Skin of body (tissue), 2 donors: ENCODE results near the gene USP12. TPM values are rescaled to one million over a fixed set of nuclear protein-coding genes. Genes with fewer than 3 reads are reported as not detected.
"Not testable (repeated sequence)": the region's sequence is repeated elsewhere in the genome, so short reads cannot be mapped to it uniquely, and the experiment has no call there.

ENCODE experiments used
- DNase-seq: peaks from one replicate; lab custom pipeline; 2025; lab: John Stamatoyannopoulos, UW
- total RNA-seq: library from RNA; depleted of rRNA; stranded (reverse); fragments of >200 nt; gene quantifications from one replicate; pipeline ENCODE4 v1.2.3, GENCODE V29; 2014

Gene USP12
- total RNA-seq, 1 donor from 2014 or later: 32.7 TPM

DNA sequence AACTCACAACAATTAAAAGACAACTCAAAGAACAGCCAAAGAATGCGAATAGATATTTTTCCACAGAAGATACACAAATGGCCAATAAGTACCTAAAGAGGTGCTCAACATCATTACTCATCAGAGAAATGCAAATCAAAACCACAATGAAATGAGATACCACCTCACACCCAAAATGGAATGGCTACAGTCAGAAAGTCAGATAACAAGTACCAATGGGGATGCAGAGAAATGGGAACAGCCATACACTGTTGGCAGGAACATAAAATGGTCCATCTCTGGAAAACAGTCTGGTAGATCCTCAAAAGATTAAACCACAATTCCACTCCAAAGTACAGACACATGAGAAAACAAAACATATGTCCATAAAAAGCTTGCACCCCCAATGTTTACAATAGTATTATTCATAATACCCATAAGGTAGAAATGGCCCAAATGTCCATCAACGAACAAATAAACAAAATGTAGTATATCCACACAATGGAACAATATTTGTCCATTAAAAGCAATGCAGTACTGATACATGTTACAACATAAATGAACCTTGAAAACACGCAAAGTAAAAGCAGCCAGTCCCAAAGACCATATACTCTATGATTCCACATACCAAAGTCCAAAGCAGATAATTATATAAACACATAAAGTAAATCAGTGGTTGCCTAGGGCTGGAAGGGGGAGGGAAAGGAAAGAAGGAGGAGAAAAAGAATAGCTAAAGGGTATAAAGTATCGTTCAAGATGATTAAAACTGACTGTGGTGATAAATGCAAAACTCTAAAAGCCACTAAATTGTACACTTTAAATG, 19.6 kb downstream of the USP12 start:
- no peak for DNase-seq

DNA sequence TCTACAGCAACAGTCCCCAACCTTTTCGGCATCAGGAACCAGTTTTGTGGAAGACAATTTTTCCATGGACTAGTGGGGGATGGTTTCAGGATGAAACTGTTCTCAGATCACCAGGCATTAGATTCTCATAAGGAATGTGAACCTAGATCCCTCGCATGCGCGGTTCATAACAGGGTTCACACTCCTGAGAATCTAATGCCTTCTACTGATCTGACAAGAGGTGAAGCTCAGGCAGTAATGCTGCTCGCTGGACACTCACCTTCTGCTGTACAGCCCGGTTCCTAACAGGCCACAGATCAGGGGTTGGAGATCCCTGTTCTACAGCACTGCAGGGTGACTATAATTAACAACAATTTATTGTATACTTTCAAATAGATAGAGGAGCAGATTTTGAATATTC, 21.9 kb downstream of the USP12 start:
- no peak for DNase-seq

DNA sequence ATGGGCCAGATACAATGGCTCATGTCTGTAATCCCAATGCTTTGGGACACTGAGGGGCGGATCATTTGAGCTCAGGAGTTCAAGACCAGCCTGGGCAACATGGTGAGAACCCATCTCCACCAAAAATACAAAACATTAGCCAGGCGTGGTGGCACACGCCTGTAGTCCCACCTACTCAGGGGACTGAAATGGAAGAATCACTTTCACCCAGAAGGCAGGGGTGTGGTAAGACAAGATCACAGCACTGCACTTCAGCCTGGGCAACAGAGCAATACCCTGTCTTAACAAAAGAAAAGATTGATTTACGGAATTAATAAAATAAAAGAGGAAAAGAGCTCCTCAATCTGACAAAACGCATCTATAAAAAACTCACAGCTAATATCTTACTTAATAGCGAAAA, 22.7 kb downstream of the USP12 start:
- no peak for DNase-seq

DNA sequence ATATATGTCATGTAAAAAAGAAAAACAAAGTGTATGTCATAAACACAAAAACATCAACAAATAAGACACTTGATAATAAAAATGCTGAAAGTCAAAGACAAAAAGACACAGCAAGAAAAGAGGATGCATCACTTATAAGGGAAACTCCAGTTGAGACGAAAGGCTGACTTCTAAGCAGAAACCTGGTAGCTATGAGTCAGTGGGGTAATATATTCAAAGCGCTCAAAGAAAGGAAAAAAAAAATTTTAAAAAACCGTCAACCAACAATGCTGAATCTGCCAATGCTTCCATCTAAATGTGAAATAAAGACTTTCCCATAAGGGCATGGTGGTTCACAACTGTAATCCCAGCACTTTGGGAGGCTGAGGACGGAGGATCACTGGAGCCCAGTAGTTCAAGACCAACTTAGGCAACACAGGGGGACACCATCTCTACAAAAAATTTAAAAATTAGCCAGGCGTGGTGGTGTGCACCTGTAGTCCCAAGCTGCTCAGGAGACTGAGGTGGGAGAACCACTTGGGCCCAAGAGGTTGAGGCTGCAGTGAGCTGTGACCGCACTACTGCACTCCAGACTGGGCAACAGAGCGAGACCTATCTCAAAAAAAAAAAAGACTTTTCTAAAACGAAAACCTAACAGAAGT, 24.0 kb downstream of the USP12 start:
- no peak for DNase-seq

DNA sequence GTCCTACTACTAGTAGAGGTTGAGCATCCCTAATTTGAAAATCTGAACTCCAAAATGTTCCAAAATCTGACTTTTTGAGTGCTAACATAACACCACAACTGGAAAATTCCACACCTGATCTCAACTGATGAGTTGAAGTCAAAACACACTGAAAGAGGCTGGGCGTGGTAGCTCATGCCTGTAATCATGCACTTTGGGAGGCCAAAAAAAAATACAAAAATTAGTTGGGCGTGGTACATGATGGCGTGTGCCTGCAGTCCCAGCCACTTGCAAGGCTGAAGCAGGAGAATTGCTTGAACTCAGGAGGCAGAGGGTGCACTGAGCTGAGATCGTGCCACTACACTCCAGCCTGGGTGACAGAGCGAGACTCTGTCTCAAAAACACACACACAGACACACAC, 29.9 kb downstream of the USP12 start:
- no peak for DNase-seq

DNA sequence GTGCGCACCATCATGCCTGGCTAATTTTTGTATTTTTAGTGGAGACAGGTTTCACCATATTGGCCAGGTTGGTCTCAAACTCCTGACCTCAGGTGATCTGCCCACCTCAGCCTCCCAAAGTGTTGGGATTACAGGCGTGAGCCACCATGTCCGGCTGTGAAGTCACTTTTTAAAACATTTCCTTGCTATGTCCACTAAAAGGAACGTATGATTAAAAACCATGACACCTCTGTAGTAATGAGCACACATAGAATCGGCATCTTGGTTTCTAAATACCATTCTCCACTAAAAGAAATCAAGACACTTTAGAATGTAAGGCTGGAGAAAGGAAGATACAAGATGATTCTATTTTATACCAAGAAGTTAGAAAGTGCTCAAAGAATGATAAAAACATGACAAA, 30.5 kb downstream of the USP12 start:
- not testable (repeated sequence) for DNase-seq

DNA sequence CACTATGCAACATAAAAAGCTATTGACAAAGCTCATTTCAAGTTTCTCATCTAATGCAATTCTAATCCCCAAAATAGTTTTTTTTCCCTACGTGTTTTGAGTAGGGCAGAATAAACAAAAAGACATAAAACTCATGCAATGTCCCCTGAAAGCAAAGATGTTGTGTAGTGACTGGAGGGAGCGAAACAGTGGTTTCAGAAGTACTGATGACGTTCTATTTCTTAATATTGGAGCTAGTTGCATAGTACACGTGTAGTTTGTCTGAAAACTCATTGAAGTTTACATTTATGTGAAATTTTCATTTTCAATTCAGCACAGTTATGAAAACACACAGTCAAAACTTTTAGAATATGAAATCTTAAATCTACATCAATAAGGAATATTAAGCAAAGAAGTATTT, 31.6 kb downstream of the USP12 start:
- no peak for DNase-seq

DNA sequence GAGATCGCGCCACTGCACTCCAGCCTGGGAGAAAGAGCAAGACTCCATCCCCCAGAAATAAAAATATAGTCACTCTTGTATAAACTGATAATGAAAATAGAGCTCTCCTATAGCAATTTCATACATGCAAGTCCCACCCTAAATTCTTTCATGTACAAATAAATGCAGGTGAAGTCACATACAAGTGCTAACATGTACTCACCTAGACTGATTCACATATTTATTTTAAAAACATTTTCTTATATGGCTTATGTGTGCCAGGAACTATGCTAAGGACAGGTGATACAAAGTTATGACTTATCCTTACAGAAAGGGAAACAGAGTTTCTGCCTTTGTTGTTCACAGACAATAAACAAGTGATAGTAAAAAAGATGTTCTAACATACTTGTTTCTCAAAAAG, 32.0 kb downstream of the USP12 start:
- no peak for DNase-seq

DNA sequence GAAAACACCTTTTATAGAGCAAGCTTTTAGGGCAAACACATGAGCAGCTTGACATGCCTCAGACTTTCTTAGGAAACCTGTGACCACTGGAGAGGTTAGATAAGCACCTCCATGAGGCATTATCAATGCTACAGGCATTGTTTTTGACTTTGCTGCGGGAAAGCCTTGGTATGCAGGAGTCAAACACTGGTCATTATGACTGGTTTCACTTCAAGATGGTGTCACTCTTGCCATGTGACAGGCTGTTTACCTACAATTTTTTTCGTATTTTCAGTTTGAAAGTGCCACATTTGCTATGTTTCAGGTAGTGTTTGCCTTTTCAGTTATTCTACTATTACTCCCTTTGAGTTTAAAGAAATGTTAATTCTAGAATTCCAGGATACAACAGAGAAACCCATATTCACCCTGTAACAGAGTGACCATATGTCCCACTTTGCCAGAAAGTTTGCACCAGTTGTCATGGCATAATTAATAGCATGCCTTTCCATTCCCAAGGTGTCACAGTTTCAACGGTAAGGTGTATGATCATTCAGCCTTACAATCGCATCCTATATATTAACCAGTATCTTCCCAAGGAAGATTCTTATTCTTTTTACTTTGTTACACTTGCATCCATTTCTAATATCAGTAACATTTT, 33.0 kb downstream of the USP12 start:
- no peak for DNase-seq

DNA sequence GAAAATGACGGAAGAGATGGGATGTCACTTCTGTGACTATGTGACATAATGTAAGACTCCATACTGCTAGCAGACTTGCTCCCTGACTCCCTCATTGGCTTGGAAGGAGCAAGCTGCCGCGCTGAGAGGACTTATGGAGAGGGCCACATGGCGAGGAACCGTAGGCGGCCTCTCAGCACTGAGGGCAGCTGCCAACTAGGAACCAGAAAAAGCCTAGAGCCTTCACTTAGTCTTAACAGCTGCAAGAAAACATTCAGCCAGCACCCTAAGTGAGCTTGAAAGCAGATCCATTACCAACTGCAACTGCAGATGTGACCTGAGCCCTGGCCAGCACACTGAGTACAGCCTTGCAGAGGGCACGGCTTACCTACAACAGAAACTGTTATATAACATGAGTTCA, 33.9 kb downstream of the USP12 start:
- no peak for DNase-seq

DNA sequence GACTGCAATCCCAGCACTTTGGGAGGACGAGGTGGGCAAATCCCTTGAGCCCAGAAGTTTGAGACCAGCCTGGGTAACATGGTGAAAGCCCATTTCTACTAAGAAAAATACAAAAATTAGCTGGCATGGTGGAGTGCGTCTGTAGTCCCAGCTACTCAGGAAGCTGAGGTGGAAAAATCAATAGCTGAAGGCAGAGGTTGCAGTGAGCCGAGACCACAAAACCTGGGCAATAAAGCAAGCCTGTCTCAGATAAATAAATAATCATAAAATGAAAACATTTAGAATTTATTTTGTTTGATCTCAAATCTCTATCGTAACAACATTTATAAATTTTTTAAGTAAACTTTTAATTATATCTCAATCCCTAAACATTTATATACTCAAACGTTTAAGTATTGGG, 36.6 kb downstream of the USP12 start:
- DNase-seq: no peak

DNA sequence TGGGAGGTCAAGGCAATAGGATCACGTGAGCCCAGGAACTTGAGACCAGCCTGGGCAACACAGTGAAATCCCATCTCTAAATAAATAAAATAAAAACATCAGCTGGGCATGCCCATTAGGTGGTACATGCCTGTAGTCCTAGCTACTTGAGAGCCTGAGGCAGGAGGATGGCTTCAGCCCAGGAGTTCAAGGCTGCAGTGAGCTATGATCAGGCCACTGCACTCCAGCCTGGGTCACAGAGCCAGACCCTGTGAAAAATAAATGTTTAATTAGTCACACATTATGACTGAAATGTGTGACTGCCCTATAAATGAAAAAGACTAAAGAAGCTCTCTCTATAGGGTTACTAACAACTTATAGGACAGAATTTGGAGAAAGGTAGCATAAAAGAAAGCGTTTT, 37.7 kb downstream of the USP12 start:
- DNase-seq: no peak

DNA sequence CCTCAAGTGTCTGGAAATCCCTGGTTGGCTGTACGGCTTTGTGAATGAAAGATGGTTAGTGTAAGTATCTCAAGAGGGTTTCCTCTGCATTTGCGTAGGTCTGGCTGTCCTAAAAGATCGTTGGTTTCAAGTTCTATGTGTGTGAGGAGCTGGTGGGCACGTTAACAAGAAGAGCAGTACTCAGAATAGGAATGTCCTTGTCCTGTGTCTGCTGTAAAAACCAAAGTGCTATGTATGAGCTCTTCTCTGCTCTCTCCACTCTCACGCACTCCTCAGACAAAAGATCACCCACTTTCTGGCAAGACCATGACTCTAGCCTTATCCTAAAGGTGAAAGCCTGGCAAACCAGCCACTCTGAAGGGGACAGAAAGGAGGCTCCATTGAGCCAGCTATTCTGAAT, 39.1 kb downstream of the USP12 start:
- no peak for DNase-seq

DNA sequence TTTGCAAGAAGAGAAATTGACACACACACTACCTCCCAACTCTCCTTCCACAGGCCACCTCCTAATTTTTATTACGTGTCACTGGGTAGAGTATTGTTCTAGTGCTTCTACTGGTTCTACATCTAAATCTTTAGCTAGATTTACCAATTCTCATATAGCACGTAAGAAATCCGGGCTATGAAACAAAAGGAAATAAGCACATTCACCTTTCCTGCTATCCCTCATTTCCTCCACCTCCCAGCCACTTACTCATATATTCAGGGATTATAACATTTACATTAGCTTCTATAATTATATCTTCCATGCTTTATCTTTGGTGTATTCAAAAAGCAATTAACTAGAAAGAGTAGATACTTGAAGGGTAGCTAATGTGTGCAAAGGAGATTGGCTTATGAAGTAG, 39.7 kb downstream of the USP12 start:
- DNase-seq: no peak

DNA sequence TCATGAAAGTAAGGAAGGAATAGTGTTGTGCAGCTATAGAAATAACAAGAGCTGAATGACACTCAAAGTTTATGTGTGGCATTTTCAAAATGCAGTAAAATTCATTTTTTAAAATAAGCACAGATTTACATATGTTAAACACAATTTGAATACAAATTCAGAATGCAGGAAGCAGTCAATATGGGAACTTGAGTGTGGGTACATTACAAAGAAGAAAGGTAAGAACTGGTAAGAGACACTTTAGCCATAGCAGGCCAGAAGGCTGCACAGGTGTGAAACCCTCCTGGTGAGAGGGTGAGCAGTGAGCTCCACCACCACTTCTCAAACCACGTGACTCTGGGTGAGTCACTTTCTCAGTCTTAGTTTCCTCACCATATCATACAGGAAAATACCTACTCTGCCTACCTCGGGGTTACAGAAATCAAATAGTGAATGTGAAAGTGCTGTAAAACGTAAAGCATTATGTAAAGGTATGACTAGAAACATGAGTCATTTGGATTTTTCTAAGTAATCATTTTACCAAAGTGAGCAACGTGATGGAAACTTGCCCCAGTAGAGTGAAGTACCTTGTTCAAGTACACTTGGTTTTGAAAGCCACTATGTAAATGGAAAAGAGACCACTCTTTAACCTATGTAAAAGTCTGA, 40.5 kb downstream of the USP12 start:
- no peak for DNase-seq

DNA sequence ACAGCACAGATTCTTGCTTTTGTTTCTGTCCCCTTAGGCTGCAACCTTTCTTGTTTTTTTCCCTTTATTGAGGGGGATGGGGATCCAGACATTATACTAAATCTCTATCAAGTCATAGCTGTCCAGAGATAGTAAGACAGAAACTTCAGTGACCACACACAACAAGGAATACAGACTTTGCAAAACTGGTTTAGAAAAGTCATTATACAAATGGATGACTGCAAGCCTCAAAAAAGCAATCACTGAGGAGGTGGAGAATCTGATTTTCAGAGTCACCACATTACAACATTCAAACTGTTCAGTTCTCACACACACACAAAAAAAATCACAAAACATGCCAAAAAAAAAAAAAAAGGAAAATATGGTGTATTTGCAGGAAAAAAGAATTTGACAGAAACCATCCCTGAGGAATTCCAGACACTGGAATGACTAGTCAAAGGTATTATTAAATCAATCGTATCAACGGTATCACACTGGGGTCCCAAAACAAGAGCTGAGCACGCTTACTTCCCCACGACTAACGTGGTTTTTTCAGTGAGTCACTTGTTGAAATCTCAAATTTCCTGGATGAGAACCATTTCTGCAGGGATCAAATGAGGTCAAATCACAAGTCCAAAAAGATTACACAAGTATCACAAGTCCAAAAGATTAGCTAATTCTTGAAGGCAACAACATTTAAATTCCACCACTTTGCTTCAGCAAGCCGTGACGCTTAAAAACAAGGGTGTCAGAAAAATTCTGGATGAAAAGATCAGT, 41.2 kb downstream of the USP12 start:
- DNase-seq: no peak

DNA sequence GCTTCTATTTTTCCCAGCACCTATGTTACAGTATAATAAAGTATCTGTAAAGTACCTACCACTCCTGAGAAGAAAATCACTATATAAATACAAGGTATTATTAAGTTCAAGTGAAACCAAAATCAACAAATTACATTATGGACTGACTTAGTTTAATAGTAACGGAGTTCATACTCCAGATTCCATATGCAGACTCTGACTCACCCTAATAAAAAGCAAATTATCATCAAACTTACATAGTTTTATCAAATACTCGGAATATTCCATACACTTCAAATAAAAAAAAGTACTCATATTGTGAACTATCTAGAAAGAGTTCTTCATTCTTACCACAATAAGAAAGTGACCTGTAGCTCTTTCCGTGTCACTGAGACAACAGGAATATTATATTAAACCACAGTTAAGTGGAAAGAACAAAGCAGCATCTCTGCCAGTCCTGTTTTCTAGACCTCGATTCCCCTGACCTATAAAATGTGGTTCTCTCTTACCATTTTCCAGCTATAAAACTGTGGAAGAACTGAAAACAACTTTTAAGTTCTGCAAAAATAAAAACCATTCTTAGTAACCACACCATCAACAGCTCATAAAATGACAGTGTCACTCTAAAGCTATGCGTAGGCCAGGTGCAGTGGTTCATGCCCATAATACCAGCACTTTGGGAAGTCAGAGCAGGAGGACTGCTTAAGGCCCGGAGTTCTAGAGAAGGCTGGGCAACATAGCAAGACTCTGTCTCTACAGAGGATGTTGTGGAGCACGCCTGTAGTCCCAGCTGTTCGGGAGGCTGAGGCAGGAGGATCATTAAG, 42.6 kb downstream of the USP12 start:
- no peak for DNase-seq

DNA sequence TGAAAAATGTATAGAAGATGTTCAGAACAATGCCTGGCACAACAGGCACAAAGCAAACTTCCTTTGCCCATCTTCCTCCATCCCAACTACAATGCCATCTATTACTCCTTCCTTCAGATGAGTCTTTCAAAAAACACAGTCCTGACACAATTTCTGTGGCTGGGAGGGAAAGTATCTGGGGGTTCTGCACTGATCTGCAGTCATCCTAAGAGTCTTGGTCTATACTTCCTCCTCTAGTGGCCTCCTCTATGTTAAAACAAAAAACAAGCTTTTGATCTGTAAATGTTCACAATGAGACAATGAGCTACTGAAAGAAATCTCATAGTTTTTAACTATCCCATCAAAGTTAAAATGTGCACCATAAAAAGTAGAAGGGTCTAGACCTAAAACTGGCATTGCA, 44.8 kb downstream of the USP12 start:
- DNase-seq: no peak

DNA sequence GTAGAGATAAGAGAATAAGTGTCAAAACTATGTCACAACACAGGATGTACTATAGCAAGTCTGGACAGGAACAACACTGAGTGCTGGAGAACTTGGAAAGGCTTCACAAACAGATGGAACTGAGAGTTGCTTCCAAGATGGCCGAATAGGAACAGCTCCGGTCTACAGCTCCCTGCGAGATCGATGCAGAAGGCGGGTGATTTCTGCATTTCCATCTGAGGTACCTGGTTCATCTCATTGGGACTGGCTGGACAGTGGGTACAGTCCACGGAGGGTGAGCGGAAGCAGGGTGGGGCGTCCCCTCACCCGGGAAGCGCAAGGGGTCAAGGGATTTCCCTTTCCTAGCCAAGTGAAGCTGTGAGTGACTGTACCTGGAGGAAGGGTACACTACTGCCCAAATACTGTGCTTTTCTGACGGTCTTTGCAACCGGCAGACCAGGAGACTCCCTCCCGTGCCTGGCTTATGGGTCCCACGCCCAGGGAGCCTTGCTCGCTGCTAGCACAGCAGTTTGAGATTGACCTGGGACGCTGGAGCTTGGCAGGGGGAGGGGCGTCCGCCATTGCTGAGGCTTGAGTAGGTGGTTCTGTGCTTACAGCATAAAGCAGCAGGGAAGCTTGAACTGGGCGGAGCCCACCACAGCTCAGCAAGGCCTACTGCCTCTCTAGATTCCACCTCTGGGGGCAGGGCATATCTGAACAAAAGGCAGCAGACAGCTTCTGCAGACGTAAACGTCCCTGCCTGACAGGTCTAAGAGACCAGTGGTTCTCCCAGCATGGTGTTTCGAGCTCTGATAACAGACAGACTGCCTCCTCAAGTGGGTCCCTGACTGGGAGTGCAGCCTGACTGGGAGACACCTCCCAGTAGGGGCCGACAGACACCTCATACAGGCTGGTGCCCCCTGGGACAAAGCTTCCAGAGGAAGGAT, 46.0 kb downstream of the USP12 start:
- DNase-seq: no peak

DNA sequence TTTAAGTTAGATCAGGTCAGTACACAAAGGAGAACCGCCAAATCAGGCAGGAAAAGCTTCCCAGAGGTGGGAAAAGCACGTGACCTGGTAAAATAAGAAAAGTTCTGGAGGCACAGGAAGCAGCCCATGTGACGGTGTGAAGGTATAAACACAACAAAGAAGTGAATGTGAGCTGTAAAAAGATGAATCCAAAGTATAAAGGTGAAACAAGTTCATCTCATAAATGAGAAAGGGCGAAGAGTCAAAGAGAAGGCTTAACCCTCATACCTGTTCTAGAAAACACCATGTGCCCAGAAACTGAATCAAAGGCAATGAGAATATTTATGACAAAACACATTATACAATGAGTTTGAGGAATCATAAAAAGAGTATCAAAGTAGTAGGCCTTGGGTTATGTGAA, 47.0 kb downstream of the USP12 start:
- DNase-seq: no peak
